HG02763 (cell line): Measurements from ENCODE around the gene TPX2.
A peak's percentile ranks its signal among the peaks of the same experiment; 100 is the strongest.

Experiments used
- ATAC-seq: cut with Tn5 transposase; IDR thresholded peaks from one replicate; pipeline ENCODE4 v1.9.1; 2021; ENCODE audit warnings: mild to moderate bottlenecking, moderate library complexity; ENCODE audit not compliant: unreplicated experiment

Gene TPX2, protein sequence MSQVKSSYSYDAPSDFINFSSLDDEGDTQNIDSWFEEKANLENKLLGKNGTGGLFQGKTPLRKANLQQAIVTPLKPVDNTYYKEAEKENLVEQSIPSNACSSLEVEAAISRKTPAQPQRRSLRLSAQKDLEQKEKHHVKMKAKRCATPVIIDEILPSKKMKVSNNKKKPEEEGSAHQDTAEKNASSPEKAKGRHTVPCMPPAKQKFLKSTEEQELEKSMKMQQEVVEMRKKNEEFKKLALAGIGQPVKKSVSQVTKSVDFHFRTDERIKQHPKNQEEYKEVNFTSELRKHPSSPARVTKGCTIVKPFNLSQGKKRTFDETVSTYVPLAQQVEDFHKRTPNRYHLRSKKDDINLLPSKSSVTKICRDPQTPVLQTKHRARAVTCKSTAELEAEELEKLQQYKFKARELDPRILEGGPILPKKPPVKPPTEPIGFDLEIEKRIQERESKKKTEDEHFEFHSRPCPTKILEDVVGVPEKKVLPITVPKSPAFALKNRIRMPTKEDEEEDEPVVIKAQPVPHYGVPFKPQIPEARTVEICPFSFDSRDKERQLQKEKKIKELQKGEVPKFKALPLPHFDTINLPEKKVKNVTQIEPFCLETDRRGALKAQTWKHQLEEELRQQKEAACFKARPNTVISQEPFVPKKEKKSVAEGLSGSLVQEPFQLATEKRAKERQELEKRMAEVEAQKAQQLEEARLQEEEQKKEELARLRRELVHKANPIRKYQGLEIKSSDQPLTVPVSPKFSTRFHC

DNA sequence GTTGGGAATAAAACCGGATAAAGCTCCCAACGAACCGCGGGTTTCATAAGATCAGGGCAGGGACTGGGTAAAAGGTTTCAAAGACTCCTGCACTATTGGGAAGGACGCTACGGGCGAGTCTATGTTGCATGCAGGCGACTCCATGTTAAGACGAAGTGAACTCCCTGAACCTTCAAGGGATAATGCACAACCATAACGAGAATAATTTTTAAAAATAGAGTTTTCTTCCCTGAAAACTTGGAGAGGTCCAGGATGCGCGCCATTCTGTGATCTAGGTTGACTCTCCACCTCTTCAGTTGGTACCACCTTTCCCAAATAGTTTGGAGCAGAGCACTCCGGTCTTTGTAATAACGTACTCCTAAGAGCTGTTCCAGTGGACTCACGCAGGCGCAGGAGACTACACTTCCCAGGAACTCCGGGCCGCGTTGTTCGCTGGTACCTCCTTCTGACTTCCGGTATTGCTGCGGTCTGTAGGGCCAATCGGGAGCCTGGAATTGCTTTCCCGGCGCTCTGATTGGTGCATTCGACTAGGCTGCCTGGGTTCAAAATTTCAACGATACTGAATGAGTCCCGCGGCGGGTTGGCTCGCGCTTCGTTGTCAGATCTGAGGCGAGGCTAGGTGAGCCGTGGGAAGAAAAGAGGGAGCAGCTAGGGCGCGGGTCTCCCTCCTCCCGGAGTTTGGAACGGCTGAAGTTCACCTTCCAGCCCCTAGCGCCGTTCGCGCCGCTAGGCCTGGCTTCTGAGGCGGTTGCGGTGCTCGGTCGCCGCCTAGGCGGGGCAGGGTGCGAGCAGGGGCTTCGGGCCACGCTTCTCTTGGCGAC is at the start of gene TPX2:
Gene TPX2, plus strand, starts transcription at position 562 of the 821 bp plus-strand sequence. CDS start 18,187 bp downstream, outside the sequence.
- peak; percentile 96 for ATAC-seq

DNA sequence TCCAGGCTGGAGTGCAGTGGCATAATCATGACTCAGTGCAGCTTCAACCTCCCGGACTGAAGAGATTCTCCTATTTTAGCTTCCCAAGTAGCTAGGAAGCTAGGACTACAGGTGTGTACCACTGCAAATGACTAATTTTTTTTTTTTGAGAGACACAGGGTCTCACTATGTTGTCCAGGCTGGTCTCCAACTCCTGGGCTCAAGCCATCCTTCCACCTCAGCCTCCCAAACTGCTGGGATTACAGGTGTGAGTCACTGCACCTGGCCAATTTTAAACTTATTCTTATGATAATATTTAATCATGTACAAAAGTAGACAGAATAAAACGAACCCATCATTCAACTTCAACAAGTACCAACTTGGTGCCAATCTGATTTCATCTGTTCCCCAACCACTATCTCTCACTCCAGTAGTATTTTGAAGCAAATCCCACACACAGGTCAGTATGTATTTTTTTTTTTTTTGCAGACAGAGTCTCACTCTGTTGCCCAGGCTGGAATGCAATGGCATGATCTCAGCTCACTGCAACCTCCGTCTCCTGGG is 48.9 kb upstream of the TPX2 start:
- no peak for ATAC-seq

DNA sequence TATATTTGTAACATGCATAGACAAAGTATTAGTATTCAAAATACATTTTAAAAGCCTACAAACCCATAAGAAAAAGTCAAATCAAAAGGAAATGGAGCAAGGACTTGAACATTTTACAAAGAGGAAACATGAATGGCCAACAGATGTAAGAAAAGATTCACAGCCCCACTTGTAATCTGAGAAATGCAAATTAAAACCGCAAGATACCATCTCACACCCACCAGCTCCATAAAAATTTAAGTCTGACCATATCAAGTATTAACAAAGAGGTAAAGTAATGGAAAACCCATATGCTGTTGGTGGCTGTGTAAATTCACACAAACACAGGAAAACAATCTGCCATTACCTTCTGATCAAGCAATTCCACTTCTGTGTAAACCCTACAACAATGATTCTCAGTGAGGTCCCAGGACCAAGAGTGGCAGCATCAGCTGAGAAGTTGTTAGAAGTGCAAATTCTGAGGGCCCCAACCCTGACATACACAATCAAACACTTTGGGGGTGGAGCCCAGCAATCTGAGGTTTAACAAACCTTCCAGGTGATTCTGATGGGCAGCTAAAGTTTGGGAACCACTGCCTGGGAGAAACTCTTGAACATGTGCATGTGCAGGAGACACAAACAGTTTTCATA is 47.3 kb upstream of the TPX2 start:
- ATAC-seq: peak; percentile 42

DNA sequence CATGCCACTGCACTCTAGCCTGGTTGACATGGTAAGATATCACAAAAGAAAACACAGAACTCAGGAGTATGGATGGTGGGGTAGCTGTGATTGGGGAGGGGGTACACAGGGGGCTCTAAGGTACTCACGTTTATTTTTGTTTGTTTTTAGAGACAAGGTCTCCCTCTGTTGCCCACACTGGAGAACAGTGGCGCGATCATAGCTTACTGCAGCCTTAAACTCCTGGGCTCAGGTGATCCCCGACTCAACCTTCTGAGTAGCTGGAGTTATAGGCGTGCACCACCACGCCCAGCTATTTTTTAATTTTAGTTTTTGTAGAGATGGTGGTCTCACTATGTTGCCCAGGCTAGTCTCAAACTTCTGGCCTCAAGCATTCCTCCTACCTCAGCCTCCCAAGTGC is 45.7 kb upstream of the TPX2 start:
- no peak for ATAC-seq

DNA sequence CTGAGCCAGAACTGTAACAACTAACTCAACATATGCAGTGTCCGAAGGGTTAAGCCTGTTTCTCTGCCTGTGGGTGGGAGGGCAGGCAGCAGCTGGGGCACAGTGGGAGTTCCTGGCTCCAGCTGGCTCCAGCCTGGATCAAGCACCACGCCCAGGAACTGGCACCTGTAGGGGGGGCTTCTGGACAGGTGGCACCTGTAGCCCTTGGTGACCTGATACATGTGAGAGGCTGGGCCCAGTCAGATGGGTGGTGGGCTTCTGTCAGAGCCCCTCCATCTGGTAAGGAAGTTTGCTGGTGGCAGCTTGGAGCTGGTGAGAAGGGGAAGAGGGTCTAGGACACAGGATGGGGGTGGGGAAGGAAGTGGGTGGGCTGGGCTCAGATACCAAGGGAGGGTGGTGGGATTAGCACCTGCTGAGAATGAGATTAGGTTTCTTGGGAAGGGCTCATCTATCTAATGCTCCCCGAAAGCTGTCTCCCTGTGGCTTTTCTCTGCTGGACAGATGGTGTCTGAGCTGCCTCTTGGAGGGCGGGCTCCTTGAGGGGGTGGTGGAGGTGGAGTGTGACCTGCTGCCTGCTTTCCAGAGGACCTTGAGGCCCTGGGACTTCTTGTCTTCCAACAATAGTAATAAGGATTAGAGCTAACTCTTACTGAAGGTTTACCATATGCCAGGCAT is 45.0 kb upstream of the TPX2 start:
- ATAC-seq: no peak

DNA sequence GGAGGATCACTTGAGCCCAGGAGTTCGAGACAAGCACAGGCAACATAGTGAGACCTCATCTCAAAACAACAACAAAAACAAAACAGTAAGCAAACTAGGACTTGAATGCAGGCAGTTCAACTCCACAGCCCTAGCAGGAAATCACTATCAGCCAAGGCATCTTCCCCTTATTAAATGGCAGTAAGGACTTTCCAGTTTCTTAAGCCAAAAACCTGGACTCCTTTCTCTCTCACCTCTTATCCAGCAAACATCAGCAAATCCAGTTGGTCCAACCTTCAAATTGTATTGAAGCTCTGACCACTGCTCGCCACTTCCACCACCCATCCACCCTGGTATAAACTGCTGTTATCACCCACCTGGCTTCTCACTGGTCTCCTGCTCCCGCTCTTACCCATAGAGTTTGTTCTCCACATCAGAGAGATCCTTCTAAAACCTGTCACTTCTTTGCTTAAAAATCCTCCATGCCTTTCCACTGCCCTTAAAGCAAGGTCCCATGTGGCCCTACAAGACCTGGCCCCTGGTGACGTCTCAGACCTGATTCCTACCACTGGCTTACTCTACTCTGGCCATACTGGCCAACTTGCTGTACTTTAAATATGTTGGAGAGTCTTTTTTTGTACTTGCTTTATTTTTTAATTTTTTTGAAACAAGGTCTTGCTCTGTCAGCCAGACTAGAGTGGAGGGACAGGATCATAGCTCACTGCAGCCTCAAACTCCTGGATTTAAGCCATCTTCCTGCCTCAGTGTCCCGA is 44.1 kb upstream of the TPX2 start:
- ATAC-seq: no peak

DNA sequence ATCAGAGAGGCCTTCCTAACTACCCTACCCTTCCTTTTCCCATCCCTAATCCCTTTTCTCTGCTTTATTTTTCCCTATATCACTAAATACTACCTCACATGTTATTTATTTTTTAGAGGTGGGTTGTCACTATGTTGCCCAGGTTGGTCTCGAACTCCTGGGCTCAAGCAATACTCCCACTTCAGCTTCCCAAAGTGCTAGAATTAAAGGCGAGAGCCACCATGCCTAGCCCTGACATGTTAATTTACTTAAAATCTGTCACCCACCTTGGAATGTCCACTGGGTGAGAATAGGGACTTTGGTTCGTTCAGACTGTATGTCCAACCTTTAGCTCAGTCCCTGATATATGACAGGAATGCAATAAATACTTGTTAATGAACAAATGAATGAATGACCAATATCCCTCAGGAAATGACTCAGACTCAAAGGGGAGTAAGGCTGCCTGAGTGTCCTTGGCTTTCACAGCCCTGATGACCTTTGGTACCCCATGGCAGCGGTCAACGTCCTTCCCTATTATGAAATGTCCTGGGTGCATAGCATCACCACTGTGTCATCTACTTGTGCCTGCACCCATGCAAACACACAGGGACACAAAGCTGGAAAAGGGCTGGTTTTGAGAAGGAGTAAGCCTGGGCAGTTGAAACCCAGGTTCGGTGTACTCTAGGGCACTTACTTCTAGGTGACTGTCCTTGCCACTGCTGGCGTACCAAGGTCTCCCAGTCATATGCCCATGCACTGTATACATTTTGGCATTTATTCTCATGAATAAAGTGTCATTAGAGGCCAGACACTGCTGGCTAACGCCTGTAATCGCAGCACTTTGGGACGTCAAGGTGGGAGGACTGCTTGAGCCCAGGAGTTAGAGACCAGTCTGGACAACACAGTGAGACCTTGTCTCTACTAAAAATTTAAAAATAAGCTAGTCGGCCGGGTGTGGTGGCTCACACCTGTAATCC is 43.0 kb upstream of the TPX2 start:
- no peak for ATAC-seq

DNA sequence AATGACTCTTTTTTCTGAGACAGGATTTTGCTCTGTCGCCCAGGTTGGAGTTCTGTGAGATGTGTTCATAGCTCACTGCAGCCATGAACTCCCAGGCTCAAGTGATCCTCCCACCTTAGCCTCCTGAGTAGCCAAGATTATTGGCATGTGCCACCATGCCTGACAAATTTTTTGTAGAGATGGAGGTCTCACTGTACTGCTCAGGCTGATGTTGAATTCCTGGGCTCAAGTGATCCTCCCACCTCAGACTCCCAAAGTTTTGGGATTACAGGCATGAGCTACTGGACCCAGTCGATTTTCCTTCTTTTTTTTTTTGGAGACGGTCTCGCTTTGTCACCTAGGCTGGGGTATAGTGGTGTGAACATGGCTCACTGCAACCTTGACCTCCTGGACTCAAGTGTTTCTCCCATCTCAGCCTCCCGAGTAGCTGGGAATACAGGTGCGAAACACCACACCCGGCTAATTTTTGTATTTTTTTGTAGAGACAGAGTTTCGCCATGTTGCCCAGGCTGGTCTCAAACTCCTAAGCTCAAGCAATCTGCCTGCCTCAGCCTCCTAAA is 40.8 kb upstream of the TPX2 start:
- ATAC-seq: no peak

DNA sequence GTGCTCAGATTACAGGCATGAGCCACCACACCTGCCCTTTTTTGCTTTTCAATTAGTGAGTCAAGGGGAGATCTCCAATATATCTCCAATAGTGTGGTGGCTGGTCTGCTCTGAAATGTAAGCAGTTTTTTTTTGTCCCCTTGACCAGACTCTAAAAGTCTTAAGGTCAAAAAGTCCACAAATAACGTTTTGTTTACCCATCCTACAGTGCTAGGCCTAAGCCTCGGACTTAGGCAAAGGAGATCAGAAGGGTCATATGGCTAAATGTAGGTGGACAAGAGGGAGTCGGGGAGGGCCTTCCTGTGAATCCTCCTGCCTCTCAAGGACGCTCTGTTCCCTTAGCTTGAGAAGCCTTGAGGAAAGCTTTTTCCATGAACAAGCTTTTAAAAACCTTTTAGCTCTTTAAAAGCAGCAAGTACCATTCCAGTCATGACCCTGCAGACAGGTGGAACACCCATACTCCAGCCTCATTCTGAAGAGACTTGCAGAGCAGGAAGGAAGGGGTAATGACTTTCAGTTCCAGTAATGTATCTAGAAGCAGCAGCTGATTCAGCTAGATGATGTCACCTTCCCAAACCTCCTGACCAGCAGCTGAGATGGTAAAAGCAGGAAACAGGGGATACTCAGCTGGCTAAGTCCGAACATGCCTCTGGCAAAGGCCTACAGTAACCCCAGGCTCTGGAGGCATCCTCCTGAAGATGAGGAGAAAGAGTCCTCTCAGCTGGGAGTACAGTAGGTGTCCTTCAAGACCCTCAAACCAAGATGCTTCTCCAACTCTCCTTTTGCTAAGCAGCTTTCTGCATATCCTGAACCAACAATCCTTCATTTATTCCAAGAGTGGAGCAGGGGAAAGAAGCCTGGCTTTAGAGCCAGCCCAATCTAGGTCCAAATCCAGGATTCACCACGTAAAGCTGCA is 40.0 kb upstream of the TPX2 start:
- ATAC-seq: peak; percentile 88

DNA sequence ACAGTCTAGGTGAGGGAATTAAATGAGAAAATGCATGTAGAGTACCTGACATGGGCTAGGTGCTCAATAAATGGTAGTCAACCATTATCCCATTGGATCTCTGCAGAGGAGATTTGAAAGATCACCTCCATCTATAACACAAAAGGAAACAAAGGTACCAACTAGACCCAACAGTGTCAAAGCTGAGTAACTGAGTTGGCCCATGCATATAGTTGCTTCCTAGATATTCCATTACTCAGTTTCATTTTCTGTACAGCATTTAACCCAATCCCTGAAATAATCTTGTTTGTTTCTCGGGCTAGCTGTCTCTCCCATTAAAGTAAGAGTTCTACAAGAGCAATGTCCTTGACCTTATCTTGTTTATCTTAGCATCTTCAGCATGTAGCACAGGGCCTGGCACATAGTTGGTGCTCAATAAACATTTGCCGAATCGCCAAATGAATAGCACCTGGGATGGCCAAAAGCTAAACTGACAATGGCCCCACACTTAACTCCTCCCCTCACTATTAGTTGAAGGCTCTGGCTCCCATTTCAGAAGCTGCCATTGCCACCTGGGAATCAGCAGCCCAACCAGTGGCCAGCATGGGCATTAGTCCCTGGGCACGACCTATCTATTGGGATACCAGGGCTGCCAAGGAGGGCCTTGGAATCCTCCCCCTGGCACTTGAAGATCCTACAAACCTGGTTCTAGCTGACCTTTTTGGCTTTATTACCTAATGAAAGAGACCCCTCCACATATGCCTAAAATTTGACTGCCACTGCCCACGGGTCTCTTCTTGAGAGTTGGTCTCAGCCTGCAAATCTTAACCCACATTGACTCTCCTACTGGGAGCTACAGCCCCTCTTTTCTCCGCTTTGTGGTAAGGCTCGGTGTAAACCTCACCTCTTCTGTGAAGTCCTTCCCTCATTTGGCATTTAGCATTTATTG is 39.0 kb upstream of the TPX2 start:
- no peak for ATAC-seq

DNA sequence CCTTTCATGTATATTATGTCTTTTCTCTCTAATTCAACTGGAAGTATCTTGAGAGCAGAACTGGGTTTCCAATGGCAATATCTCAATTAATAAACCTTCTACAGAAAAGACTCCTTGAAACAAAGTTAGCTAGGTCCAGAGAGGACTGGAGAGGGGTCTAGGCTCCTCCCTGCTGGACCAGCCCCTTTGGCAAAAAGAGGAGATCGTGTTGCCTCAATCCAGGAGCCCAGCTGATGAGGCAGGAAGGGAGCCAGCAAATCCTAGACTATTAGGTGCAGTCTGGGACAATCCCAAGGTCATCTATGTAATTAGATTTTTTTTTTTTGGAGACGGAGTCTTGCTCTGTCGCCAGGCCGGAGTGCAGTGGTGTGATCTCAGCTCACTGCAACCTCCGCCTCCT is 38.3 kb upstream of the TPX2 start:
- ATAC-seq: no peak

DNA sequence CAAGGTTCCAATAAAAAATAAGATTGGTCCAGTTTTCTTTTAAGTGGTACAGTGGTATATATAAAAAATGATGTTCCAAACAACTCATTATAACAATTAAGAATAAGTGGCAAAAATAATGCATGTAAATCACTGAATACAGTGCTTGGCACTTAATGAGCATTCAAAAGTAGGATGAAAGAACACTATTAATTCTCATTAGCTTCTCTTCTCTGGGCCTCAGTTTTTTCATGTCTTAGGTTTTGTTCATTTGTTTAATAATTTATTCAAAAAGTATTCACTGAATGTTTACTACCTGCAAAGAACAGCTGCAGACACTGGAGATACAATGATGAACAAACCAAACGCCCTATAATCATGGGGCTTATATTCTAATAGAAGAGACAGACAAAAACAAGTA is 37.5 kb upstream of the TPX2 start:
- no peak for ATAC-seq

DNA sequence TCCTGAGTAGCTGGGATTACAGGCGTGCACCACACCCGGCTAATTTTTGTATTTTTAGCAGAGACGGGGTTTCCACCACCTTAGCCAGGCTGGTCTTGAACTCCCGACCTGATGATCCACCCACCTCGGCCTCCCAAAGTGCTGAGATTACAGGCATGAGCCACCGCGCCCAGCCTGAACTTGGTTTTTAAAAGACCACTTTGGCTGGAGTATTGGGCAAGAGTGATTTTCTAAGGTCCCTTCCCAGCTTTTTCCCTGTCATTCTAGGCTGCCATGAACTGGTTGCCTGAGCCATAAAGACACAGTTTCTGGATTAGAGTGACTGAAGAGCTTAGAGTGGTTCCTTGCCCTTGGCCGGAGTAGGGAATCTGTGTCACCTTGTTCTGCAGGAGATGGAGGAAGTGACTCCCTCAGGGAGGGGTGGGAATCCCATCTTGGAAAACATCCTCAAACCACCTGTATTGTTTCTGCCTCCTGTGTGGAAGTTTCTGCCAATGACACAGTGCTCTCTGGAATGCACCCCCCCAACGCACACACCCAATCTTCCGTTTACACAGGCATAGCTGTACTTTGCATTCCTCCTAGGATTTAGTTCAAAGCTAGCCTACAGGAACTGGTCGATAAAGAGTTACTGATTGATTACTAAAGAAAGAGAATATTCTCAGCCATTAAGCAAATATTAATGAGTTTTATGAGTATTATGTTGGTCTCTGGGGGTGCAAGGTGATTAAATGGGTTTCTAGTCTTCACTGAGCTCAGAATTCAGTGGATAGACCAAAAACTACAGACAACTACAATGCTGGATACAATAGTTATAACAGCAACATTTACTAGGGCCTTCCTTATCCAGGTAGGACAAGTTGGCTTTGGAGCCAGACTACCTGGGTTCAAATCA is 34.6 kb upstream of the TPX2 start:
- no peak for ATAC-seq

DNA sequence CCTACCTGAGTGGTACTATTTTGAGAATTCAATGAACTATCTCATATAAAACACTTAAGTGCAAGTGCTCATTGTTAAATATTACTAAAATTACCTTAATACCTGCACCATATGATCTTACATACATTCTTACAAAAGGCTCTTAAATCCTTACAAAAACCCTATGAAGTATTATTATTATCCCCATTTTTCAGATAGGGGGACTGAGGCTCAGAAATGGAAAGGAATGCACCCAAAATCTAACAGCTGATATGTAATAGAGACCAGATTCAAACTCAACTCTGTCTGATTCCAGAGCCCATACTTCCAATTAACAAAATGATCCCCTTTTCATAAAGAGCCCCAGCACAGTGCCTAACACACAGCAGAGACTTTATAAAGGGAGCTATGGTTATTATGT is 33.9 kb upstream of the TPX2 start:
- ATAC-seq: no peak
